SK-N-SH (cell line): Measurements from ENCODE around the gene FLRT2. TPM values are rescaled to one million over a fixed set of nuclear protein-coding genes. Genes with fewer than 3 reads are reported as not detected.
A peak's percentile ranks its signal among the peaks of the same experiment; 100 is the strongest.

Source experiments
- CTCF ChIA-PET: fragments of 300-600, 350-600 bp; formaldehyde crosslinking; extraction: SDS; loops from one replicate; lab custom pipeline; 2021; lab: Yijun Ruan, JAX
- POLR2A ChIA-PET: fragments of 350-600 bp; sonication (Branson Sonifier 250); formaldehyde crosslinking; extraction: SDS; loops from one replicate; lab custom pipeline; 2020; ENCODE audit warnings: antibody characterized with exemption, inconsistent platforms; lab: Yijun Ruan, JAX
- DNase-seq: peaks from one replicate; pipeline ENCODE4 v3.0.0; 2012
- H2AFZ ChIP-seq: fragments of 200-600 bp; sonication (generic); 2 replicates; pipeline ENCODE4 v1.8.1; 2016; ENCODE audit warnings: antibody characterized with exemption, mild to moderate bottlenecking, low read depth
- H3F3A ChIP-seq: fragments of 200-600 bp; sonication (generic); replicated peaks from 2 replicates; pipeline ENCODE3; 2016; ENCODE audit warnings: antibody characterized with exemption, mild to moderate bottlenecking; ENCODE audit not compliant: insufficient read depth
- H3K27ac ChIP-seq, 2 experiments: fragments of 200-500 bp in 1 of 2; fragments of 200-600 bp in 1 of 2; sonication (Bioruptor generic) in 1 of 2; sonication (generic), shearing (Covaris generic) in 1 of 2; 2 replicates each; pipeline versions ENCODE4 v1.5.1 to v1.6.1; 2014 to 2016; ENCODE audit warnings: low read depth in 2 of 2, inconsistent platforms in 1 of 2, low read length in 1 of 2, mild to moderate bottlenecking in 1 of 2, mixed read lengths in 1 of 2
- H3K27me3 ChIP-seq: fragments of 200-600 bp; sonication (generic), shearing (Covaris generic); 2 replicates; pipeline ENCODE4 v1.6.1; 2016; ENCODE audit warnings: mixed run types; ENCODE audit not compliant: insufficient read depth
- H3K36me3 ChIP-seq, 2 experiments: fragments of 200-500 bp in 1 of 2; fragments of 200-600 bp in 1 of 2; sonication (Bioruptor generic) in 1 of 2; sonication (generic) in 1 of 2; replicated peaks in 1 of 2; 2 replicates each; pipeline versions ENCODE3 to v1.5.1; 2014 to 2016; ENCODE audit warnings: low read length in 1 of 2, mild to moderate bottlenecking in 1 of 2; ENCODE audit not compliant: insufficient read depth in 2 of 2, control insufficient read depth in 1 of 2
- H3K4me1 ChIP-seq, 2 experiments: fragments of 200-500 bp in 1 of 2; fragments of 200-600 bp in 1 of 2; sonication (Bioruptor generic) in 1 of 2; sonication (generic), shearing (Covaris generic) in 1 of 2; 2 replicates each; pipeline versions ENCODE4 v1.5.1 to v1.6.1; 2014 to 2016; ENCODE audit warnings: low read depth in 1 of 2, low read length in 1 of 2, mixed run types in 1 of 2; ENCODE audit not compliant: insufficient read depth in 2 of 2, control insufficient read depth in 1 of 2
- H3K4me2 ChIP-seq: fragments of 200-600 bp; sonication (generic), shearing (Covaris generic); 2 replicates; pipeline ENCODE4 v1.6.1; 2017; ENCODE audit warnings: mixed run types
- H3K4me3 ChIP-seq, 2 experiments: fragments of 200-500 bp in 1 of 2; fragments of 200-600 bp in 1 of 2; sonication (Bioruptor generic) in 1 of 2; sonication (generic), shearing (Covaris generic) in 1 of 2; 2 replicates each; pipeline versions ENCODE4 v1.5.1 to v1.8.1; 2014 to 2016; ENCODE audit warnings: low read depth in 2 of 2, inconsistent platforms in 1 of 2, low read length in 1 of 2, mild to moderate bottlenecking in 1 of 2, mixed read lengths in 1 of 2, moderate library complexity in 1 of 2
- H3K79me2 ChIP-seq: fragments of 200-600 bp; sonication (generic); 2 replicates; pipeline ENCODE4 v1.8.1; 2017; ENCODE audit warnings: mild to moderate bottlenecking; ENCODE audit not compliant: insufficient read depth
- H3K9ac ChIP-seq: fragments of 200-600 bp; sonication (generic); 2 replicates; pipeline ENCODE4 v1.6.1; 2017; ENCODE audit warnings: mixed run types
- H3K9me2 ChIP-seq: fragments of 200-600 bp; sonication (generic); 2 replicates; pipeline ENCODE4 v1.6.1; 2017; ENCODE audit warnings: mixed run types
- H3K9me3 ChIP-seq: fragments of 200-600 bp; sonication (generic); 2 replicates; pipeline ENCODE4 v1.6.1; 2017; ENCODE audit warnings: mixed run types, mild to moderate bottlenecking, moderate library complexity
- H4K20me1 ChIP-seq: fragments of 200-600 bp; sonication (generic); 2 replicates; pipeline ENCODE4 v1.6.1; 2017; ENCODE audit warnings: mild to moderate bottlenecking, mixed run types; ENCODE audit not compliant: insufficient read depth
- CHD2 ChIP-seq: fragments of 150-350 bp; IDR thresholded peaks from 2 replicates; pipeline ENCODE4 v1.6.1; 2018; ENCODE audit warnings: low read length; ENCODE audit not compliant: partially characterized antibody
- EP300 ChIP-seq, 2 experiments: IDR thresholded peaks; 2 replicates each; pipeline versions ENCODE4 v1.4.0 to v1.6.1; 2012; ENCODE audit warnings: borderline replicate concordance in 1 of 2, low read depth in 1 of 2, low read length in 1 of 2
- EZH2phosphoT487 ChIP-seq: fragments of 200-600 bp; sonication (generic); IDR thresholded peaks from 2 replicates; pipeline ENCODE4 v1.6.1; 2017; ENCODE audit warnings: low read depth, mixed run types, mild to moderate bottlenecking, antibody characterized with exemption, moderate library complexity, borderline replicate concordance
- FOSL2 ChIP-seq: IDR thresholded peaks from 2 replicates; pipeline ENCODE4 v1.4.0; 2012; ENCODE audit warnings: low read depth, mild to moderate bottlenecking, moderate library complexity, borderline replicate concordance
- FOXJ3 ChIP-seq: sonication (generic); formaldehyde crosslinking; IDR thresholded peaks from 2 replicates; pipeline ENCODE4 v1.5.1; 2020; ENCODE audit warnings: mild to moderate bottlenecking, missing genetic modification reagents
- GATA2 ChIP-seq: sonication (generic); formaldehyde crosslinking; IDR thresholded peaks from 2 replicates; pipeline ENCODE4 v1.5.0; 2020; ENCODE audit warnings: mild to moderate bottlenecking, missing genetic modification reagents
- JUND ChIP-seq: IDR thresholded peaks from 2 replicates; pipeline ENCODE4 v1.4.0; 2012
- MAX ChIP-seq: IDR thresholded peaks from 2 replicates; pipeline ENCODE4 v1.4.0; 2012; ENCODE audit warnings: low read depth
- MEF2A ChIP-seq: IDR thresholded peaks from 2 replicates; pipeline ENCODE4 v1.4.0; 2012; ENCODE audit warnings: low read depth, borderline replicate concordance
- MXI1 ChIP-seq: IDR thresholded peaks from 2 replicates; pipeline ENCODE4 v1.6.1; 2012; ENCODE audit warnings: mild to moderate bottlenecking, low read depth, low read length, improper control_type of control experiment
- NFIC ChIP-seq: IDR thresholded peaks from 2 replicates; pipeline ENCODE4 v1.4.0; 2012; ENCODE audit warnings: borderline replicate concordance
- NRF1 ChIP-seq: IDR thresholded peaks from 2 replicates; pipeline ENCODE4 v1.6.1; 2012; ENCODE audit warnings: low read depth, mild to moderate bottlenecking, low read length
- PBX3 ChIP-seq: IDR thresholded peaks from 2 replicates; pipeline ENCODE4; 2012
- POLR2AphosphoS5 ChIP-seq: IDR thresholded peaks from 2 replicates; pipeline ENCODE4 v1.6.1; 2012; ENCODE audit warnings: low read depth, low read length
- RCOR1 ChIP-seq: fragments of 150-350 bp; IDR thresholded peaks from 2 replicates; pipeline ENCODE4 v1.6.1; 2017; ENCODE audit warnings: antibody characterized with exemption, low read length
- REST ChIP-seq: IDR thresholded peaks from 2 replicates; pipeline ENCODE4 v1.6.1; 2012; ENCODE audit warnings: mild to moderate bottlenecking, low read depth, low read length, moderate library complexity
- RXRA ChIP-seq: IDR thresholded peaks from 2 replicates; pipeline ENCODE4 v1.4.0; 2012; ENCODE audit warnings: low read depth, mild to moderate bottlenecking, borderline replicate concordance
- SIN3A ChIP-seq: IDR thresholded peaks from 2 replicates; pipeline ENCODE4 v1.6.1; 2012; ENCODE audit warnings: low read depth, mild to moderate bottlenecking, low read length, moderate library complexity, borderline replicate concordance
- SMC3 ChIP-seq: IDR thresholded peaks from 2 replicates; pipeline ENCODE4 v1.6.1; 2012; ENCODE audit warnings: low read depth, low read length, improper control_type of control experiment
- TCF12 ChIP-seq: IDR thresholded peaks from 2 replicates; pipeline ENCODE4 v1.4.0; 2012
- TEAD4 ChIP-seq: IDR thresholded peaks from 2 replicates; pipeline ENCODE4 v1.4.0; 2012; ENCODE audit warnings: mild to moderate bottlenecking, borderline replicate concordance; ENCODE audit not compliant: insufficient read depth
- WGBS: methylation state at CpG from one replicate; pipeline ENCODE4 v1.1.6; 2017; ENCODE audit warnings: low lambda C conversion rate; 5-methylcytosine and 5-hydroxymethylcytosine counted together
- polyA plus RNA-seq, 3 experiments: library from polyadenylated mRNA; depleted of rRNA; stranded (reverse); fragments of >200 nt; gene quantifications; 2 replicates each; pipeline ENCODE4 v1.2.3, GENCODE V29; 2012
- TF ChIP-seq, protein P1 (sequence below): fragments of 200-600 bp; sonication (generic); IDR thresholded peaks from 2 replicates; pipeline ENCODE4 v1.6.1; 2017; ENCODE audit warnings: antibody characterized with exemption, mild to moderate bottlenecking, moderate library complexity
- TF ChIP-seq, protein P2 (sequence below): IDR thresholded peaks from 2 replicates; pipeline ENCODE4 v1.4.0; 2012; ENCODE audit warnings: low read depth, borderline replicate concordance
- TF ChIP-seq, protein P3 (sequence below): fragments of 150-350 bp; IDR thresholded peaks from 2 replicates; pipeline ENCODE4 v1.6.1; 2016; ENCODE audit warnings: mild to moderate bottlenecking, low read depth, low read length

The FLRT2 gene
- polyA plus RNA-seq, 1 of the 3 experiments (the other 2 are of a cell fraction): 10.8 TPM

- Histone ChIP-seq H3K4me3 (no peak overlapping the region), H3K27ac (peak overlapping the region; percentile 6 to 83; a peak in 2 of 4 replicates), H4K20me1 (no peaks in the 10 kb centered on the region), H3K4me2 (peak overlapping the region; percentile 22; the same call in 1 of the 2 replicates), H3F3A (peaks cover 31% of the 10 kb centered on the region), H3K9me3 (no peaks in the 10 kb centered on the region), H3K4me1 (peaks cover 0 to 33% of the 10 kb centered on the region in 2 experiments; a peak in 3 of 4 replicates), H3K79me2 (0 out of 2 replicates have a peak, but pooled peaks cover 9% of the 10 kb centered on the region), H2AFZ (no peak overlapping the region), H3K9ac (peak overlapping the region; percentile 28), H3K27me3 (no peaks in the 10 kb centered on the region), H3K9me2 (no peaks in the 10 kb centered on the region), H3K36me3 (peaks cover 0 to 4% of the 10 kb centered on the region in 2 experiments)
- WGBS: 3% methylated on average over 3 of the region's 3 CpGs
- no peak for DNase-seq
- ChIA-PET CTCF (no interaction called here), POLR2A (no interaction called here)
- peak; percentile 67 for TF ChIP-seq TCF12
- no peak for TF ChIP-seq RXRA
- TF ChIP-seq NRF1: no peak
- TF ChIP-seq PBX3: peak; percentile 22
- peak in 1 of 2 experiments; percentile 49; a peak in 1 of 4 replicates for TF ChIP-seq EP300 (IDR thresholded peaks at IDR 0.05; ENCODE audit: borderline replicate concordance in 1 of 2, low read depth in 1 of 2, low read length in 1 of 2)
- peak; percentile 65 for TF ChIP-seq FOSL2
- TF ChIP-seq SMC3: no peak
- TF ChIP-seq GATA2 (CRISPR knock-in tag): no peak
- no peak for TF ChIP-seq RCOR1
- no peak for TF ChIP-seq MAX
- no peak for TF ChIP-seq MXI1
- TF ChIP-seq POLR2AphosphoS5: no peak
- TF ChIP-seq TEAD4: no peak
- TF ChIP-seq, protein P1, sequence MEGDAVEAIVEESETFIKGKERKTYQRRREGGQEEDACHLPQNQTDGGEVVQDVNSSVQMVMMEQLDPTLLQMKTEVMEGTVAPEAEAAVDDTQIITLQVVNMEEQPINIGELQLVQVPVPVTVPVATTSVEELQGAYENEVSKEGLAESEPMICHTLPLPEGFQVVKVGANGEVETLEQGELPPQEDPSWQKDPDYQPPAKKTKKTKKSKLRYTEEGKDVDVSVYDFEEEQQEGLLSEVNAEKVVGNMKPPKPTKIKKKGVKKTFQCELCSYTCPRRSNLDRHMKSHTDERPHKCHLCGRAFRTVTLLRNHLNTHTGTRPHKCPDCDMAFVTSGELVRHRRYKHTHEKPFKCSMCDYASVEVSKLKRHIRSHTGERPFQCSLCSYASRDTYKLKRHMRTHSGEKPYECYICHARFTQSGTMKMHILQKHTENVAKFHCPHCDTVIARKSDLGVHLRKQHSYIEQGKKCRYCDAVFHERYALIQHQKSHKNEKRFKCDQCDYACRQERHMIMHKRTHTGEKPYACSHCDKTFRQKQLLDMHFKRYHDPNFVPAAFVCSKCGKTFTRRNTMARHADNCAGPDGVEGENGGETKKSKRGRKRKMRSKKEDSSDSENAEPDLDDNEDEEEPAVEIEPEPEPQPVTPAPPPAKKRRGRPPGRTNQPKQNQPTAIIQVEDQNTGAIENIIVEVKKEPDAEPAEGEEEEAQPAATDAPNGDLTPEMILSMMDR: no peak
- TF ChIP-seq, protein P2, sequence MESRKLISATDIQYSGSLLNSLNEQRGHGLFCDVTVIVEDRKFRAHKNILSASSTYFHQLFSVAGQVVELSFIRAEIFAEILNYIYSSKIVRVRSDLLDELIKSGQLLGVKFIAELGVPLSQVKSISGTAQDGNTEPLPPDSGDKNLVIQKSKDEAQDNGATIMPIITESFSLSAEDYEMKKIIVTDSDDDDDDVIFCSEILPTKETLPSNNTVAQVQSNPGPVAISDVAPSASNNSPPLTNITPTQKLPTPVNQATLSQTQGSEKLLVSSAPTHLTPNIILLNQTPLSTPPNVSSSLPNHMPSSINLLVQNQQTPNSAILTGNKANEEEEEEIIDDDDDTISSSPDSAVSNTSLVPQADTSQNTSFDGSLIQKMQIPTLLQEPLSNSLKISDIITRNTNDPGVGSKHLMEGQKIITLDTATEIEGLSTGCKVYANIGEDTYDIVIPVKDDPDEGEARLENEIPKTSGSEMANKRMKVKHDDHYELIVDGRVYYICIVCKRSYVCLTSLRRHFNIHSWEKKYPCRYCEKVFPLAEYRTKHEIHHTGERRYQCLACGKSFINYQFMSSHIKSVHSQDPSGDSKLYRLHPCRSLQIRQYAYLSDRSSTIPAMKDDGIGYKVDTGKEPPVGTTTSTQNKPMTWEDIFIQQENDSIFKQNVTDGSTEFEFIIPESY: no peak
- TF ChIP-seq, protein P3, sequence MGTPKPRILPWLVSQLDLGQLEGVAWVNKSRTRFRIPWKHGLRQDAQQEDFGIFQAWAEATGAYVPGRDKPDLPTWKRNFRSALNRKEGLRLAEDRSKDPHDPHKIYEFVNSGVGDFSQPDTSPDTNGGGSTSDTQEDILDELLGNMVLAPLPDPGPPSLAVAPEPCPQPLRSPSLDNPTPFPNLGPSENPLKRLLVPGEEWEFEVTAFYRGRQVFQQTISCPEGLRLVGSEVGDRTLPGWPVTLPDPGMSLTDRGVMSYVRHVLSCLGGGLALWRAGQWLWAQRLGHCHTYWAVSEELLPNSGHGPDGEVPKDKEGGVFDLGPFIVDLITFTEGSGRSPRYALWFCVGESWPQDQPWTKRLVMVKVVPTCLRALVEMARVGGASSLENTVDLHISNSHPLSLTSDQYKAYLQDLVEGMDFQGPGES: no peak
- TF ChIP-seq FOXJ3 (CRISPR knock-in tag): no peak
- TF ChIP-seq JUND: peak; percentile 53
- TF ChIP-seq MEF2A: no peak
- TF ChIP-seq CHD2: no peak
- TF ChIP-seq EZH2phosphoT487: no peak
- TF ChIP-seq SIN3A: no peak
- TF ChIP-seq NFIC: peak; percentile 59
- no peak for TF ChIP-seq REST
These were observed 35.9 kb downstream of the FLRT2 start for GRCh38 chr14:85565862-85566296.
